ENCODE results near the gene MICU1. TPM values are rescaled to one million over a fixed set of nuclear protein-coding genes. Genes with fewer than 3 reads are reported as not detected.

The MICU1 gene
- total and polyA plus RNA-seq, 2 of the 13 experiments (the other 11 are each of a cell fraction or from before 2014, with no cell fraction given) = 32.5 to 56.1 TPM

DNA sequence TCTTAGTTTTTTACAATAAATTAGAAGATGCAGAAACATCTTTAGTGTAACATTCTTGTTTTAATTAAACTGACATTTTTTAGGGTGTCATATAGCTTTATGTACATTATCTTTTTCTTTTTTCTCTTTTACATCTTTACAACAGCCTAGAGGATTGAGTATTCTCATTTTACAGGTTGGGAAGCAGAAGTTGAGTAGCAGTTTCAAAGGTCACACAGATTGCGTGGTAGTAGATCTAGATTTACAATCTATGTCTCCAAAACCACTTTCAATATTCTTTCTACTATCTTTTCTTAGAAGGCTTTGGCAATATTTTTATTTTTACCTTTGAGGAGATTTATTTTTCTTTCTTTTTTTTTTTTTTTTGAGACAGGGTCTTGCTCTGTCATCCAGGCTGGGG, 47.4 kb upstream of the MICU1 start:
- POLR2A ChIA-PET = no interaction called here
- Histone ChIP-seq H2AFZ (ENCODE audit: low read length) (no peak overlapping the region), H3K4me3 (replicated peaks in 1 of 3; ENCODE audit: insufficient read depth in 1 of 3, low read depth in 2 of 3, low read length in 3 of 3) (no peak overlapping the region), H3K36me3 (replicated peaks in 1 of 2; ENCODE audit: control insufficient read depth in 1 of 2, insufficient read depth in 2 of 2, low read length in 2 of 2) (no peaks in the 10 kb centered on the region), H3K27me3 (ENCODE audit: control insufficient read depth in 1 of 2, insufficient read depth in 2 of 2, low read length in 2 of 2) (no peaks in the 10 kb centered on the region), H3K4me1 (ENCODE audit: insufficient read depth, low read length) (0 out of 2 replicates have a peak, but pooled peaks cover 5% of the 10 kb centered on the region), H3K9me3 (ENCODE audit: low read length) (no peaks in the 10 kb centered on the region), H3K9ac (ENCODE audit: insufficient read depth, low read depth, low read length) (no peak overlapping the region), H3K79me2 (ENCODE audit: insufficient read depth, low read length) (no peaks in the 10 kb centered on the region), H3K4me2 (ENCODE audit: low read depth, low read length) (no peak overlapping the region; the same call in 1 of the 2 replicates), H4K20me1 (ENCODE audit: insufficient read depth, low read length) (no peaks in the 10 kb centered on the region), H3K27ac (ENCODE audit: extremely low read length, insufficient read depth, low read length) (no peak overlapping the region)
- DNase-seq (ENCODE audit: low spot score) = no peak
- no peak for FAIRE-seq
- TF ChIP-seq ZNF607 (CRISPR knock-in tag; IDR thresholded peaks at IDR 0.05; ENCODE audit: borderline replicate concordance) = no peak
- TF ChIP-seq, protein P1, sequence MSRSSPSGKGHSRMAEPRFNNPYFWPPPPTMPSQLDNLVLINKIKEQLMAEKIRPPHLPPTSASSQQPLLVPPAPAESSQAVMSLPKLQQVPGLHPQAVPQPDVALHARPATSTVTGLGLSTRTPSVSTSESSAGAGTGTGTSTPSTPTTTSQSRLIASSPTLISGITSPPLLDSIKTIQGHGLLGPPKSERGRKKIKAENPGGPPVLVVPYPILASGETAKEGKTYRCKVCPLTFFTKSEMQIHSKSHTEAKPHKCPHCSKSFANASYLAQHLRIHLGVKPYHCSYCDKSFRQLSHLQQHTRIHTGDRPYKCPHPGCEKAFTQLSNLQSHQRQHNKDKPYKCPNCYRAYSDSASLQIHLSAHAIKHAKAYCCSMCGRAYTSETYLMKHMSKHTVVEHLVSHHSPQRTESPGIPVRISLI (CRISPR knock-in tag; IDR thresholded peaks at IDR 0.05; ENCODE audit: borderline replicate concordance) = no peak
- in situ Hi-C loops (cut with HindIII; ENCODE audit: extremely low pct_ligation_motif_present, low pct_unique_long_range_greater_than_20kb) = no loop called here
- intact Hi-C loops (cut with micrococcal nuclease; ENCODE audit: unreplicated experiment) = no loop called here
- no peak for ATAC-seq
- CTCF ChIA-PET (ENCODE audit: low intra/inter-chr PET ratio, low total read pairs) = no interaction called here
- BruUV-seq (replicated peaks) = no TSS peak
- WGBS (ENCODE audit: low lambda C conversion rate) = 11% methylated on average over 1 of the region's 1 CpG

DNA sequence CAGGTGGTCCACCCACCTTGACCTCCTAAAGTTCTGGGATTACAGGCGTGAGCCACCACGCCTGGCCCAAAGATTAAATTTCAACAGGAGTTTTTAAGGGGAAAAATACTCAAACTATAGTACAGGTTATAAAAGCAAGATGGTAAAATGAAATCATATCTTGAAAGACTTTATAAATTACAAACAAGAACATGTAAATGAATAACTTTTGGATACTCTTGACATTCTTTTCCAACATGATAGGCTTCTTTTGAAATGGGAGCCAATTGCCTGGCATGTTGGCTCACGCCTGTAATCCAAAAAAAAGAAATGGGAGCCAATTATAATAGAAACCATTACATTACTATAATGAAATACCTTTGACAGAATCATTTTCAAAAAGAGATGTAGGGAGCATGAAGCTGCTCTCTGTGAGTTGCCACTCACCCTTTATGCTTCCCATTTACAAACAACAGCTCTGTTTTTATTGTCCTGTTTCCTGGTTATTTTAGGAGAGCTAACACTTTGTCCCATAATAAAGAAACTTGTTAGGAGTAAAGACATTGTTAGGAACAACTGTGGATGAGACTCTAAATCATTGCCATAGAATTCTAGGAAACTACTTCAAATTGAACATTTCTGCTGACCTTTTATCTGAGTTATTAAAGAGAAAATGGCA, 41.5 kb upstream of the MICU1 start:
- Histone ChIP-seq H3K4me3 (replicated peaks in 1 of 3; ENCODE audit: insufficient read depth in 1 of 3, low read depth in 2 of 3, low read length in 3 of 3) (no peak overlapping the region), H2AFZ (ENCODE audit: low read length) (no peak overlapping the region), H3K79me2 (ENCODE audit: insufficient read depth, low read length) (no peaks in the 10 kb centered on the region), H4K20me1 (ENCODE audit: insufficient read depth, low read length) (no peaks in the 10 kb centered on the region), H3K27ac (ENCODE audit: extremely low read length, insufficient read depth, low read length) (no peak overlapping the region), H3K9ac (ENCODE audit: insufficient read depth, low read depth, low read length) (no peak overlapping the region), H3K4me2 (ENCODE audit: low read depth, low read length) (no peak overlapping the region), H3K36me3 (replicated peaks in 1 of 2; ENCODE audit: control insufficient read depth in 1 of 2, insufficient read depth in 2 of 2, low read length in 2 of 2) (no peaks in the 10 kb centered on the region), H3K4me1 (ENCODE audit: insufficient read depth, low read length) (no peaks in the 10 kb centered on the region), H3K9me3 (ENCODE audit: low read length) (no peaks in the 10 kb centered on the region), H3K27me3 (ENCODE audit: control insufficient read depth in 1 of 2, insufficient read depth in 2 of 2, low read length in 2 of 2) (no peaks in the 10 kb centered on the region)
- ChIA-PET POLR2A (interaction anchor here (1.3 kb wide), 1 partner anchor 12 kb away, joined by 3 read pairs; no protein-coding TSS in a partner anchor), CTCF (ENCODE audit: low intra/inter-chr PET ratio, low total read pairs) (no interaction called here)
- no peak for FAIRE-seq
- DNase-seq (ENCODE audit: low spot score) = no peak
- no TSS peak for BruUV-seq (replicated peaks)
- WGBS (ENCODE audit: low lambda C conversion rate) = 78% methylated on average over 3 of the region's 3 CpGs
- ATAC-seq = no peak
- no peak for TF ChIP-seq POLR2G (IDR thresholded peaks at IDR 0.05; ENCODE audit: low read depth, low read length)
- no peak for TF ChIP-seq ZEB1 (IDR thresholded peaks at IDR 0.05; ENCODE audit: insufficient replicate concordance, low read depth)
- TF ChIP-seq, protein P2, sequence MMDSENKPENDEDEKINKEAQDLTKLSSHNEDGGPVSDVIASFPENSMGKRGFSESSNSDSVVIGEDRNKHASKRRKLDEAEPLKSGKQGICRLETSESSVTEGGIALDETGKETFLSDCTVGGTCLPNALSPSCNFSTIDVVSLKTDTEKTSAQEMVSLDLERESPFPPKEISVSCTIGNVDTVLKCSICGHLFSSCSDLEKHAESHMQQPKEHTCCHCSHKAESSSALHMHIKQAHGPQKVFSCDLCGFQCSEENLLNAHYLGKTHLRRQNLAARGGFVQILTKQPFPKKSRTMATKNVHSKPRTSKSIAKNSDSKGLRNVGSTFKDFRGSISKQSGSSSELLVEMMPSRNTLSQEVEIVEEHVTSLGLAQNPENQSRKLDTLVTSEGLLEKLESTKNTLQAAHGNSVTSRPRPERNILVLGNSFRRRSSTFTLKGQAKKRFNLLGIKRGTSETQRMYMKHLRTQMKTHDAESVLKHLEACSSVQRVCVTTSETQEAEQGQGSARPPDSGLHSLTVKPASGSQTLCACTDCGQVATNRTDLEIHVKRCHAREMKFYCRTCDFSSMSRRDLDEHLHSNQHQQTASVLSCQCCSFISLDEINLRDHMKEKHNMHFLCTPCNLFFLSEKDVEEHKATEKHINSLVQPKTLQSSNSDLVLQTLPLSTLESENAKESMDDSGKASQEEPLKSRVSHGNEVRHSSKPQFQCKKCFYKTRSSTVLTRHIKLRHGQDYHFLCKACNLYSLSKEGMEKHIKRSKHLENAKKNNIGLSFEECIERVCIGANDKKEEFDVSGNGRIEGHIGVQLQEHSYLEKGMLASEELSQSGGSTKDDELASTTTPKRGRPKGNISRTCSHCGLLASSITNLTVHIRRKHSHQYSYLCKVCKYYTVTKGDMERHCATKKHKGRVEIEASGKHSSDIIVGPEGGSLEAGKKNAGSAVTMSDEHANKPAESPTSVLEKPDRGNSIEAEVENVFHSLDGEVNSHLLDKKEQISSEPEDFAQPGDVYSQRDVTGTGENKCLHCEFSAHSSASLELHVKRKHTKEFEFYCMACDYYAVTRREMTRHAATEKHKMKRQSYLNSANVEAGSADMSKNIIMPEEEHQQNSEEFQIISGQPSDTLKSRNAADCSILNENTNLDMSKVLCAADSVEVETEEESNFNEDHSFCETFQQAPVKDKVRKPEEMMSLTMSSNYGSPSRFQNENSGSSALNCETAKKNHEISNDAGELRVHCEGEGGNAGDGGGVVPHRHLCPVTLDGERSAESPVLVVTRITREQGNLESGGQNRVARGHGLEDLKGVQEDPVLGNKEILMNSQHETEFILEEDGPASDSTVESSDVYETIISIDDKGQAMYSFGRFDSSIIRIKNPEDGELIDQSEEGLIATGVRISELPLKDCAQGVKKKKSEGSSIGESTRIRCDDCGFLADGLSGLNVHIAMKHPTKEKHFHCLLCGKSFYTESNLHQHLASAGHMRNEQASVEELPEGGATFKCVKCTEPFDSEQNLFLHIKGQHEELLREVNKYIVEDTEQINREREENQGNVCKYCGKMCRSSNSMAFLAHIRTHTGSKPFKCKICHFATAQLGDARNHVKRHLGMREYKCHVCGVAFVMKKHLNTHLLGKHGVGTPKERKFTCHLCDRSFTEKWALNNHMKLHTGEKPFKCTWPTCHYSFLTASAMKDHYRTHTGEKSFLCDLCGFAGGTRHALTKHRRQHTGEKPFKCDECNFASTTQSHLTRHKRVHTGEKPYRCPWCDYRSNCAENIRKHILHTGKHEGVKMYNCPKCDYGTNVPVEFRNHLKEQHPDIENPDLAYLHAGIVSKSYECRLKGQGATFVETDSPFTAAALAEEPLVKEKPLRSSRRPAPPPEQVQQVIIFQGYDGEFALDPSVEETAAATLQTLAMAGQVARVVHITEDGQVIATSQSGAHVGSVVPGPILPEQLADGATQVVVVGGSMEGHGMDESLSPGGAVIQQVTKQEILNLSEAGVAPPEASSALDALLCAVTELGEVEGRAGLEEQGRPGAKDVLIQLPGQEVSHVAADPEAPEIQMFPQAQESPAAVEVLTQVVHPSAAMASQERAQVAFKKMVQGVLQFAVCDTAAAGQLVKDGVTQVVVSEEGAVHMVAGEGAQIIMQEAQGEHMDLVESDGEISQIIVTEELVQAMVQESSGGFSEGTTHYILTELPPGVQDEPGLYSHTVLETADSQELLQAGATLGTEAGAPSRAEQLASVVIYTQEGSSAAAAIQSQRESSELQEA (CRISPR knock-in tag; IDR thresholded peaks at IDR 0.05; ENCODE audit: not compliant biosample characterization) = no peak
- no peak for TF ChIP-seq ZC3H13 (CRISPR knock-in tag; IDR thresholded peaks at IDR 0.05)
- in situ Hi-C loops (cut with HindIII; ENCODE audit: extremely low pct_ligation_motif_present, low pct_unique_long_range_greater_than_20kb) = no loop called here
- intact Hi-C loops (cut with micrococcal nuclease; ENCODE audit: unreplicated experiment) = no loop called here

Measured in HepG2 (cell line).